LNCaP clone FGC (cell line): ENCODE results near the gene ACOT7.
"Not testable (repeated sequence)": the region's sequence is repeated elsewhere in the genome, so short reads cannot be mapped to it uniquely, and the experiment has no call there.

Source experiments
- DNase-seq: peaks from one replicate; pipeline ENCODE4 v3.0.0-alpha.2; 2011; ENCODE audit warnings: low read depth
- H3K4me3 ChIP-seq: 2 replicates; pipeline ENCODE4 v1.5.1; 2011; ENCODE audit warnings: mild to moderate bottlenecking, low read depth, low read length, control low read depth
- CTCF ChIP-seq: IDR thresholded peaks from 2 replicates; pipeline ENCODE4 v1.5.1; 2012; ENCODE audit warnings: mild to moderate bottlenecking; ENCODE audit not compliant: control insufficient read depth, insufficient read depth; ENCODE audit errors: extremely low read depth

Gene ACOT7

GRCh38 chr1:6365047-6365446 lies 28.5 kb downstream of the ACOT7 start:
- no peak overlapping the region for H3K4me3 ChIP-seq
- no peak for TF ChIP-seq CTCF
- DNase-seq, result no peak

GRCh38 chr1:6363085-6363884 lies 30.3 kb downstream of the ACOT7 start:
- H3K4me3 ChIP-seq, DNase-seq: not testable (repeated sequence)
- TF ChIP-seq CTCF, result peak; percentile 49

GRCh38 chr1:6361124-6361775 lies 32.3 kb downstream of the ACOT7 start:
- DNase-seq, result no peak
- H3K4me3 ChIP-seq, result no peak overlapping the region
- no peak for TF ChIP-seq CTCF

- no peak overlapping the region for H3K4me3 ChIP-seq
- no peak for TF ChIP-seq CTCF
- DNase-seq, result no peak
Observed at GRCh38 chr1:6360517-6361070, 33.0 kb downstream of the ACOT7 start.

- H3K4me3 ChIP-seq, result no peak overlapping the region
- no peak for TF ChIP-seq CTCF
- DNase-seq, result no peak
Observed at GRCh38 chr1:6360117-6360496, 33.5 kb downstream of the ACOT7 start.

- no peak overlapping the region for H3K4me3 ChIP-seq
- no peak for DNase-seq
- no peak for TF ChIP-seq CTCF
Observed at GRCh38 chr1:6359216-6360116, 34.1 kb downstream of the ACOT7 start.
